MCF 10A (cell line): ENCODE measurements around the gene MEF2A. TPM values are rescaled to one million over a fixed set of nuclear protein-coding genes. Genes with fewer than 3 reads are reported as not detected.
A peak's percentile ranks its signal among the peaks of the same experiment; 100 is the strongest.

Source experiments
- BruUV-seq: library from RNA; stranded (reverse); fragments of 400-500 nt; replicated peaks from 2 replicates; lab custom pipeline; 2021; lab: Mats Ljungman, UMichigan
- CTCF ChIA-PET: fragments of 300-600 bp; sonication (Branson Sonifier 250); formaldehyde crosslinking; extraction: SDS; loops from one replicate; lab custom pipeline; 2021; ENCODE audit warnings: antibody characterized with exemption, inconsistent platforms; lab: Yijun Ruan, JAX
- POLR2A ChIA-PET: fragments of 300-600, 350-650 bp; sonication (Branson Sonifier 250); formaldehyde crosslinking; extraction: SDS; loops from one replicate; lab custom pipeline; 2020; ENCODE audit warnings: antibody characterized with exemption, inconsistent platforms; lab: Yijun Ruan, JAX
- DNase-seq: peaks from one replicate; pipeline ENCODE4 v3.0.0-alpha.2; 2018; ENCODE audit not compliant: unreplicated experiment
- H3K27ac Mint-ChIP-seq: one replicate; pipeline ENCODE4 v1.8.0; 2022; ENCODE audit warnings: mild to moderate bottlenecking, low read depth, mixed read lengths; ENCODE audit not compliant: unreplicated experiment
- H3K27me3 Mint-ChIP-seq: one replicate; pipeline ENCODE4 v1.8.0; 2022; ENCODE audit warnings: mixed read lengths; ENCODE audit not compliant: insufficient read depth, unreplicated experiment
- H3K36me3 Mint-ChIP-seq: one replicate; pipeline ENCODE4 v1.8.0; 2022; ENCODE audit warnings: mild to moderate bottlenecking, moderate library complexity, mixed read lengths; ENCODE audit not compliant: insufficient read depth, unreplicated experiment
- H3K4me1 Mint-ChIP-seq: one replicate; pipeline ENCODE4 v1.8.0; 2022; ENCODE audit warnings: mixed read lengths; ENCODE audit not compliant: insufficient read depth, unreplicated experiment
- H3K4me3 Mint-ChIP-seq: one replicate; pipeline ENCODE4 v1.8.0; 2022; ENCODE audit warnings: mild to moderate bottlenecking, moderate library complexity, mixed read lengths; ENCODE audit not compliant: unreplicated experiment
- H3K9me3 Mint-ChIP-seq: one replicate; pipeline ENCODE4 v1.8.0; 2022; ENCODE audit warnings: mixed read lengths; ENCODE audit not compliant: unreplicated experiment
- CTCF ChIP-seq: fragments of 200-600 bp; IDR thresholded peaks from one replicate; pipeline ENCODE4 v1.8.0; 2022; ENCODE audit warnings: antibody characterized with exemption, mild to moderate bottlenecking; ENCODE audit not compliant: unreplicated experiment
- intact Hi-C: fragments of 100-400 bp; cut with micrococcal nuclease; formaldehyde crosslinking; loops from 2 replicates; pipeline ENCODE4 v1.14.1; 2022
- total RNA-seq: library from RNA; stranded (reverse); gene quantifications from 2 replicates; pipeline ENCODE4 v1.2.3, GENCODE V29; 2022

Gene MEF2A
- total RNA-seq, 1 experiment from 2014 or later = 52.9 TPM

- H3K36me3 Mint-ChIP-seq = peaks cover 60% of the 10 kb centered on the region
These were observed 130.3 kb downstream of the MEF2A start for GRCh38 chr15:99696096-99696495.

GRCh38 chr15:99702895-99703602 is 137.3 kb downstream of the MEF2A start:
- Mint-ChIP-seq H3K27ac (peak overlapping the region; percentile 84), H3K36me3 (peaks cover 3% of the 10 kb centered on the region), H3K9me3 (no peaks in the 10 kb centered on the region), H3K27me3 (no peaks in the 10 kb centered on the region), H3K4me3 (peak overlapping the region; percentile 0), H3K4me1 (peaks cover 29% of the 10 kb centered on the region)
- POLR2A ChIA-PET = interaction anchor here (0.7 to 3.6 kb wide), 17 partner anchors 15 to 453 kb away, joined by 3 to 25 read pairs (median 4); partner anchors contain the start of genes LYSMD4 and MEF2A
- TSS peak; percentile 96 for BruUV-seq
- no peak for TF ChIP-seq CTCF
- intact Hi-C loops = loop anchor here (5.0 kb wide), 1 partner anchor 276 kb away; no protein-coding TSS in a partner anchor
- DNase-seq = no peak
- CTCF ChIA-PET = interaction anchor here (0.6 to 4.5 kb wide), 25 partner anchors 11 to 476 kb away, joined by 3 to 68 read pairs (median 8); no protein-coding TSS in a partner anchor

More at GRCh38 chr15:99696096-99696495, 130.3 kb downstream of the MEF2A start:
- Mint-ChIP-seq H3K4me1 (no peaks in the 10 kb centered on the region), H3K27me3 (no peaks in the 10 kb centered on the region), H3K4me3 (no peak overlapping the region), H3K27ac (no peak overlapping the region), H3K9me3 (no peaks in the 10 kb centered on the region)
- intact Hi-C loops = no loop called here
- CTCF ChIA-PET = interaction anchor here (0.7 to 1.2 kb wide), 3 partner anchors 8 to 288 kb away, joined by 4 read pairs; no protein-coding TSS in a partner anchor
- POLR2A ChIA-PET = no interaction called here
- TF ChIP-seq CTCF = no peak
- no TSS peak for BruUV-seq
- DNase-seq = no peak

- peak; percentile 82 for DNase-seq
- Mint-ChIP-seq H3K27me3 (no peaks in the 10 kb centered on the region), H3K9me3 (no peaks in the 10 kb centered on the region), H3K36me3 (no peaks in the 10 kb centered on the region), H3K4me1 (peaks cover 37% of the 10 kb centered on the region), H3K4me3 (no peak overlapping the region), H3K27ac (peak overlapping the region; percentile 84)
- peak; percentile 49 for TF ChIP-seq CTCF
- BruUV-seq = TSS peak; percentile 77
- intact Hi-C loops = loop anchor here (1.0 to 5.0 kb wide), 8 partner anchors 26 to 431 kb away; no protein-coding TSS in a partner anchor
- POLR2A ChIA-PET = interaction anchor here (0.7 to 3.6 kb wide), 28 partner anchors 13 to 646 kb away, joined by 3 to 25 read pairs (median 4); partner anchors contain the start of genes LRRC28, LYSMD4 and MEF2A
- CTCF ChIA-PET = interaction anchor here (0.5 to 4.5 kb wide), 76 partner anchors 8 to 1621 kb away, joined by 3 to 68 read pairs (median 4); partner anchors contain the start of genes LRRC28 and LYSMD4
These were observed 138.0 kb downstream of the MEF2A start for GRCh38 chr15:99703603-99704443.
